ENCODE data around the gene LIPA.
"Not testable (repeated sequence)": the region's sequence is repeated elsewhere in the genome, so short reads cannot be mapped to it uniquely, and the experiment has no call there.

- TF ChIP-seq, protein P1, sequence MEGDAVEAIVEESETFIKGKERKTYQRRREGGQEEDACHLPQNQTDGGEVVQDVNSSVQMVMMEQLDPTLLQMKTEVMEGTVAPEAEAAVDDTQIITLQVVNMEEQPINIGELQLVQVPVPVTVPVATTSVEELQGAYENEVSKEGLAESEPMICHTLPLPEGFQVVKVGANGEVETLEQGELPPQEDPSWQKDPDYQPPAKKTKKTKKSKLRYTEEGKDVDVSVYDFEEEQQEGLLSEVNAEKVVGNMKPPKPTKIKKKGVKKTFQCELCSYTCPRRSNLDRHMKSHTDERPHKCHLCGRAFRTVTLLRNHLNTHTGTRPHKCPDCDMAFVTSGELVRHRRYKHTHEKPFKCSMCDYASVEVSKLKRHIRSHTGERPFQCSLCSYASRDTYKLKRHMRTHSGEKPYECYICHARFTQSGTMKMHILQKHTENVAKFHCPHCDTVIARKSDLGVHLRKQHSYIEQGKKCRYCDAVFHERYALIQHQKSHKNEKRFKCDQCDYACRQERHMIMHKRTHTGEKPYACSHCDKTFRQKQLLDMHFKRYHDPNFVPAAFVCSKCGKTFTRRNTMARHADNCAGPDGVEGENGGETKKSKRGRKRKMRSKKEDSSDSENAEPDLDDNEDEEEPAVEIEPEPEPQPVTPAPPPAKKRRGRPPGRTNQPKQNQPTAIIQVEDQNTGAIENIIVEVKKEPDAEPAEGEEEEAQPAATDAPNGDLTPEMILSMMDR (IDR thresholded peaks at IDR 0.05; ENCODE audit: low read depth, low read length) = not testable (repeated sequence)
- TF ChIP-seq EZH2phosphoT487 (IDR thresholded peaks at IDR 0.05; ENCODE audit: low read depth) = not testable (repeated sequence)
These were observed 33.1 kb upstream of the LIPA start for GRCh38 chr10:89284711-89285110.
